ENCODE measurements around the gene CLIC6. TPM values are rescaled to one million over a fixed set of nuclear protein-coding genes. Genes with fewer than 3 reads are reported as not detected.

The CLIC6 gene
- total RNA-seq, 4 donors from 2014 or later = 3.9 to 23.9 (median 8.0) TPM

- WGBS, 2 donors = 89 to 90% methylated on average over 4 of the region's 4 CpGs
- no peaks in the 10 kb centered on the region for H3K36me3 ChIP-seq
- no peak overlapping the region for H3K4me3 ChIP-seq (replicated peaks in 1 of 3)
- H3K9me3 ChIP-seq = no peaks in the 10 kb centered on the region
- TF ChIP-seq, protein P1, sequence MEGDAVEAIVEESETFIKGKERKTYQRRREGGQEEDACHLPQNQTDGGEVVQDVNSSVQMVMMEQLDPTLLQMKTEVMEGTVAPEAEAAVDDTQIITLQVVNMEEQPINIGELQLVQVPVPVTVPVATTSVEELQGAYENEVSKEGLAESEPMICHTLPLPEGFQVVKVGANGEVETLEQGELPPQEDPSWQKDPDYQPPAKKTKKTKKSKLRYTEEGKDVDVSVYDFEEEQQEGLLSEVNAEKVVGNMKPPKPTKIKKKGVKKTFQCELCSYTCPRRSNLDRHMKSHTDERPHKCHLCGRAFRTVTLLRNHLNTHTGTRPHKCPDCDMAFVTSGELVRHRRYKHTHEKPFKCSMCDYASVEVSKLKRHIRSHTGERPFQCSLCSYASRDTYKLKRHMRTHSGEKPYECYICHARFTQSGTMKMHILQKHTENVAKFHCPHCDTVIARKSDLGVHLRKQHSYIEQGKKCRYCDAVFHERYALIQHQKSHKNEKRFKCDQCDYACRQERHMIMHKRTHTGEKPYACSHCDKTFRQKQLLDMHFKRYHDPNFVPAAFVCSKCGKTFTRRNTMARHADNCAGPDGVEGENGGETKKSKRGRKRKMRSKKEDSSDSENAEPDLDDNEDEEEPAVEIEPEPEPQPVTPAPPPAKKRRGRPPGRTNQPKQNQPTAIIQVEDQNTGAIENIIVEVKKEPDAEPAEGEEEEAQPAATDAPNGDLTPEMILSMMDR (IDR thresholded peaks at IDR 0.05) = no peak
- TF ChIP-seq POLR2A (IDR thresholded peaks at IDR 0.05) = no peak
- DNase-seq = no peak
- intact Hi-C loops (cut with DNase I) = no loop called here
- H3K4me1 ChIP-seq = no peaks in the 10 kb centered on the region
- no peak overlapping the region for H3K27ac ChIP-seq
- H3K27me3 ChIP-seq = no peaks in the 10 kb centered on the region
These were observed 65.1 kb downstream of the CLIC6 start for GRCh38 chr21:34733852-34734251.

- Histone ChIP-seq H3K27ac (no peak overlapping the region), H3K4me1 (no peaks in the 10 kb centered on the region), H3K9me3 (no peaks in the 10 kb centered on the region), H3K4me3 (replicated peaks in 1 of 3) (no peak overlapping the region), H3K27me3 (no peaks in the 10 kb centered on the region), H3K36me3 (no peaks in the 10 kb centered on the region)
- intact Hi-C loops (cut with DNase I) = no loop called here
- no peak for DNase-seq
- 96% methylated on average over 7 of the region's 7 CpGs for WGBS, 2 donors
- no peak for TF ChIP-seq POLR2A (IDR thresholded peaks at IDR 0.05)
- TF ChIP-seq, protein P1 (IDR thresholded peaks at IDR 0.05) = no peak
These were observed 65.9 kb downstream of the CLIC6 start for GRCh38 chr21:34734696-34735095.

- no peak overlapping the region for H3K4me3 ChIP-seq (replicated peaks in 1 of 3)
- intact Hi-C loops (cut with DNase I) = no loop called here
- no peaks in the 10 kb centered on the region for H3K36me3 ChIP-seq
- no peak overlapping the region for H3K27ac ChIP-seq
- WGBS, 2 donors = 66 to 81% methylated on average over 6 of the region's 6 CpGs
- H3K4me1 ChIP-seq = no peaks in the 10 kb centered on the region
- H3K27me3 ChIP-seq = no peaks in the 10 kb centered on the region
- H3K9me3 ChIP-seq = no peaks in the 10 kb centered on the region
- no peak for DNase-seq
- TF ChIP-seq POLR2A (IDR thresholded peaks at IDR 0.05) = no peak
- TF ChIP-seq, protein P1 (IDR thresholded peaks at IDR 0.05) = no peak
These were observed 67.5 kb downstream of the CLIC6 start for GRCh38 chr21:34736116-34736874.

DNA sequence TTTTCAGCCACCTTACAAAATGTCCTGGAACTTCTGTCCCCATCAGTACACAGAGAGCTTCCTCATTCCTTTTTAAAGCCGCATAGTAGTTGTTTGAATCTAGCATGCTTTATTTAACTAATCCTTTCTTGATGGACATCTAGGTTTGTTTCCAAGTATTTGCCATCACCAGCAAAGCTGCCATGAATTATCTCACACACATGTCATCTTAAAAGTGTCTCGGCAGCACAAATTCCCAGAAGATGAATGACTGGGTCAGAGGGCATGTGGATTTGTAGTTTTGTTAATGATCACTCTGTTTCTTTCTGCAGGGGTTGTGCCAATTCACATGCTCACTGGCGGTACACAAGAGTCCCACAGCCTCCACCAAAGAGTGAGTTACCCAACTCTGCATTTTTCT, 68.3 kb downstream of the CLIC6 start:
- H3K27me3 ChIP-seq = no peaks in the 10 kb centered on the region
- H3K36me3 ChIP-seq = no peaks in the 10 kb centered on the region
- intact Hi-C loops (cut with DNase I) = no loop called here
- H3K27ac ChIP-seq = no peak overlapping the region
- TF ChIP-seq, protein P1 (IDR thresholded peaks at IDR 0.05) = no peak
- no peak for TF ChIP-seq POLR2A (IDR thresholded peaks at IDR 0.05)
- DNase-seq = no peak
- WGBS, 2 donors = 75 to 78% methylated on average over 3 of the region's 3 CpGs
- H3K4me3 ChIP-seq (replicated peaks in 1 of 3) = no peak overlapping the region
- no peaks in the 10 kb centered on the region for H3K9me3 ChIP-seq
- H3K4me1 ChIP-seq = no peaks in the 10 kb centered on the region

GRCh38 chr21:34740198-34740597, 71.4 kb downstream of the CLIC6 start:
- DNase-seq = no peak
- Histone ChIP-seq H3K36me3 (no peaks in the 10 kb centered on the region), H3K4me3 (replicated peaks in 1 of 3) (no peak overlapping the region), H3K4me1 (peaks cover 0 to 15% of the 10 kb centered on the region in 2 donors), H3K27ac (no peak overlapping the region), H3K9me3 (no peaks in the 10 kb centered on the region), H3K27me3 (no peaks in the 10 kb centered on the region)
- whole genome bisulfite sequencing, 2 donors = 82 to 89% methylated on average over 1 of the region's 1 CpG
- no peak for TF ChIP-seq POLR2A (IDR thresholded peaks at IDR 0.05)
- TF ChIP-seq, protein P1 (IDR thresholded peaks at IDR 0.05) = no peak
- intact Hi-C loops (cut with DNase I) = loop anchor here (10.0 kb wide), 3 partner anchors 145 to 1095 kb away; no protein-coding TSS in a partner anchor
